ACC112 (cell line): Measurements from ENCODE around the gene SASH1.
"Not testable (repeated sequence)": the region's sequence is repeated elsewhere in the genome, so short reads cannot be mapped to it uniquely, and the experiment has no call there.

ENCODE experiments used
- H2AFZ ChIP-seq: fragments of 200-600 bp; sonication (generic); one replicate; pipeline ENCODE4 v1.6.0; 2017; ENCODE audit warnings: antibody characterized with exemption, low read length; ENCODE audit not compliant: unreplicated experiment
- H3K27ac ChIP-seq: fragments of 200-600 bp; sonication (generic); 2 replicates; pipeline ENCODE4 v1.5.1; 2014; ENCODE audit warnings: low read depth, mild to moderate bottlenecking, antibody characterized with exemption, low read length, moderate library complexity
- H3K27me3 ChIP-seq: fragments of 200-600 bp; sonication (generic); 2 replicates; pipeline ENCODE4 v1.6.1; 2014; ENCODE audit warnings: mild to moderate bottlenecking, antibody characterized with exemption, low read length, moderate library complexity, mixed read lengths; ENCODE audit not compliant: insufficient read depth
- H3K36me3 ChIP-seq: fragments of 200-600 bp; sonication (generic); 2 replicates; pipeline ENCODE4 v1.6.1; 2016; ENCODE audit warnings: mild to moderate bottlenecking, antibody characterized with exemption, low read length, moderate library complexity, mixed read lengths; ENCODE audit not compliant: insufficient read depth
- H3K4me1 ChIP-seq: fragments of 200-600 bp; sonication (generic); one replicate; pipeline ENCODE4 v1.6.1; 2016; ENCODE audit warnings: low read length, mixed read lengths; ENCODE audit not compliant: insufficient read depth, unreplicated experiment, control insufficient read depth
- H3K4me3 ChIP-seq: fragments of 200-600 bp; sonication (generic); 2 replicates; pipeline ENCODE4 v1.5.1; 2014; ENCODE audit warnings: mild to moderate bottlenecking, low read depth, low read length
- H3K79me2 ChIP-seq: fragments of 200-600 bp; sonication (generic); one replicate; pipeline ENCODE4 v1.6.0; 2016; ENCODE audit warnings: low read length; ENCODE audit not compliant: control insufficient read depth, unreplicated experiment, insufficient read depth

The SASH1 gene

DNA sequence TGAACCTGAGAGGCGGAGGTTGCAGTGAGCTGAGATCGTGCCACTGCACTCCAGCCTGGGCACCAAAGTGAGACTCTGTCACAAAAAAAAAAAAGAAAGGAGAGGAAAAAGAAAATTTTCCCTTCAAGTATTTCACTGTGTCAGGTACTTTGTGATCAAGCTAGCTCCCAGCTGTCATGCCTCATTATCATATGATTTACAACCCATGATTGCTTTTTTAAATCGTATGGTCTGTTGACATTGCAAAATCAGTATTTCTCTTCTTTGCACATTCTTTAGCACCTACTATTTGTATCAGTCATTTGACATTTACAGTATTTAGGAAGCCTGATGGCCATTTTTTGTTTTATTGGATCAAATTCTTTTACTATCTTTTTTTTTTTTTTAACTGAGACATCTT lies 22.4 kb downstream of the SASH1 start:
- Histone ChIP-seq H3K4me1 (peaks cover 42% of the 10 kb centered on the region), H3K79me2 (peaks cover 33% of the 10 kb centered on the region), H2AFZ (no peak overlapping the region), H3K4me3 (0 out of 2 replicates have a peak overlapping the region, but pooled peaks have one; percentile 12), H3K36me3 (no peaks in the 10 kb centered on the region), H3K27ac (peak overlapping the region; percentile 93), H3K27me3 (no peaks in the 10 kb centered on the region)

DNA sequence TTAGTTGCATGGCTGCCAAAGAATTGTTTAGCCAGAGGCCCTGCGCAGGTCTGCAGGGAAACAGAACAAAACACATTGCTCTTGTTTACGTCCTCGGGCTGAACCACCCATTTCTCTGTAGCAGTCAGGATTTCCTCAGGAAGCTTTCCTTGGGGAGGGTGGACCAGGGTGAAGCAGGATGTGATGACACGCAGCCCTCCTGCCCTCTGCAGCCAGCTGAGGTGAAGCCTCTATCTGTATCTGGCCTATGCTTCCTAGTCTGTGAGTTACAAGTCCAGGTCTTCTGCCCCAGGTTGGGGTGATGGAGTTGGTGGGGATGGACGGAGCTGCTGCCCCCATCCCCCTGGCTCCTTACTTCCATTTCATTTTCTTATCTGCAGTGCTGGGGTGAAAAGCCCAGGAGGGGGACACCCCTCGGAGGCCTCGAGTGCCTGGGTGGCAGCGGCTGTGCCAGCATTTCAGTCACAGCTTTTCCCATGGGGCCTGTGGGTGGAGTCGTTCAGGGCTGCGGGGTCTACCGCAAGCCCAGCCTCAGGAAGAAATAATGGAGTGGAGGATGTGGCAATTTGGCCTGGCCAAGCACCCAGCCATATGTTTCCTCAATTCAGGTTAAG lies 24.9 kb downstream of the SASH1 start:
- Histone ChIP-seq H3K36me3 (no peaks in the 10 kb centered on the region), H2AFZ (no peak overlapping the region), H3K27me3 (no peaks in the 10 kb centered on the region), H3K4me3 (no peak overlapping the region), H3K27ac (peak overlapping the region; percentile 42), H3K4me1 (peaks cover 45% of the 10 kb centered on the region), H3K79me2 (peaks cover 39% of the 10 kb centered on the region)

DNA sequence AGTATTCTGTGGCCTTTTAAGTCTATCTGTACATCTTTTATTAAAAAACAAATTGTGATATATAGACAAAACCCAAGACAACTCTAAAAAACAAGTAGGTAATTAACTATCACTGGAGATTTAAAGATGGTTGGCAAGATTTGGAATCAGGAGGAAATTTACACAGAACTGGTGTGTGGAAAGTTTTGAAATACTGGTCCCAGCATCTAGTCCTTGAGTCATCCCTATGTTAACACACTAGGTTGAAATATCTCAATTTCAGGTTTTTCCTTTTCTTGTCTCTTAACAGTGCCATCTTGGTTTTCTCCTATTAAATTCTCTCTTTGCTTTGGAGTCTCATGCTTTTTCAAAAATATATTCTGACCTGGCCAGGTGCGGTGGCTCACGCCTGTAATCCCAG lies 27.5 kb downstream of the SASH1 start:
- Histone ChIP-seq H3K36me3 (no peaks in the 10 kb centered on the region; the same call in 1 of the 2 replicates), H3K4me1 (peaks cover 27% of the 10 kb centered on the region), H3K79me2 (peaks cover 34% of the 10 kb centered on the region), H2AFZ (no peak overlapping the region), H3K4me3 (no peak overlapping the region), H3K27ac (no peak overlapping the region), H3K27me3 (no peaks in the 10 kb centered on the region)

DNA sequence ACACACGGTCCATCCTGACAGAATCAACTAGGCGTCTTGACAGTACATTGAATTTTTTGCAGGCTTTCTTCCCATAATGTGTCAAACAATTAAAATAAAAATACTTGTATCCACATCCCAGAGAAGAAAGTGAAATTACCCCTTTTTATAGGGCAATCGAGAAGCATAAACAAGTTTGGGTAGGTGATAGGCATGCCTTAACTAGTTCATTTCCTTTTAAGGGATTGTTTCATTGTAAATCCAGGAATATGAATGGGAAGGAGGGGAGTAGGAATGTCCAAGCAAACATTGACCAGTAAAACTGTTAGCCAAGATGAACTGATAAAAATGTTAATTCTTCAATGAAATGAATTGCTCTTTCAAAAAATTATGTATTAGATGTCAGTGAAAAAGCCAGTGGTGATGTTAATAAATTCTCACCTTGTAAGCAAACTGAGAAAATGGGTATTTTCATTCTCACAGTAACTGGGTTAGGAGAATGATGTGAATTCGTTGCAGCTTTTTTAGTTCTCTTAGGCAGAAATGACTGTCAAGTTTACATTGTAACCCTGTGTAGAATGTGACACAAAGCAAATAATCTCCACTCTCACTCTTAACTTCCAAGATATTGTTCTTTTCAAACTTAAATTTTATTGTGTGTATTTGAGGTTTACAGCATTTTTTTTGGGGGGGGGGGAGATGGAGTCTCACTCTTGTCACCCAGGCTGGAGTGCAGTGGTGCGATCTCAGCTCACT lies 31.6 kb downstream of the SASH1 start:
- Histone ChIP-seq H3K79me2 (peaks cover 11% of the 10 kb centered on the region), H3K4me3 (no peak overlapping the region), H3K36me3 (no peaks in the 10 kb centered on the region; the same call in 1 of the 2 replicates), H3K4me1 (peaks cover 12% of the 10 kb centered on the region), H3K27me3 (no peaks in the 10 kb centered on the region), H2AFZ (no peak overlapping the region), H3K27ac (no peak overlapping the region)

DNA sequence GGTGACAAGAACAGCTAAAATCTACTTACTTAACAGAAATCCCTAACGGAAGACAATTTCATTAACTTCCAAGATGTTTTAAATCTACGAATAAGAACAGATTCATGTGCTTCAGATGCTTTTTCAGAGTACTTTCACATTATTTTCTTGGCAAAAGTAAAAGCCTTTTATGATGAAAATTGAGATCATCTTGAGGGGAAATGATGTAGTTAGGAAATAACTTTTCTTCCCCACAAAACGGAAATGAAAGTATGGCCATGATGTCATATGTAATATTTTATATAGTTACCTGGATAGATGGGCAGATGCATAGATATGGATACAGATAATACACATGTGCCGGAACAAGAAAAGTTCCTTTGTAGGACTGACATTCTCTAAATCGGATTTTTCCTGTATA lies 32.8 kb downstream of the SASH1 start:
- Histone ChIP-seq H3K4me3 (no peak overlapping the region), H3K36me3 (no peaks in the 10 kb centered on the region; the same call in 1 of the 2 replicates), H3K27me3 (no peaks in the 10 kb centered on the region), H3K27ac (no peak overlapping the region), H3K79me2 (peaks cover 15% of the 10 kb centered on the region), H3K4me1 (peaks cover 14% of the 10 kb centered on the region), H2AFZ (no peak overlapping the region)

DNA sequence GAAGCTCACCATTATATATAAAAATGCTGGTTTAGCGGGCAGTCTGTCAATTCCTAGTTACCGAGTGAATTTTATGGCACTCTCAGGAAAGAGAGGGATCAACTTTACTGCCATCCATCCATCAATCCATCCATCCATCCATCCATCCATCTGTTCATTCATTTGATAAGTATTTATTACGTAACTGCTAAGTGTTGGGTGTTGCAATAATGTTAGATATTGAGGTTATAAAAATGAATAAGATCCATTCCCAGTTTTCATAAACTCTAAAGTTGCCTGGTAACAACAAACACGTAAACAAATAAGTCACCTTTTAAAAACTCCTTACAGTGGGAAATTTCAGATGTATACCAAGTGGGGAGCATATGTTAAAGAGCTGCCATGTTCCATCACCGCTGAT lies 36.8 kb downstream of the SASH1 start:
- no peak overlapping the region for H3K4me3 ChIP-seq
- no peak overlapping the region for H2AFZ ChIP-seq
- 0 out of 2 replicates have a peak overlapping the region, but pooled peaks have one; percentile 56 for H3K27ac ChIP-seq
- peaks cover 23% of the 10 kb centered on the region for H3K79me2 ChIP-seq
- H3K4me1 ChIP-seq = peaks cover 33% of the 10 kb centered on the region
- H3K36me3 ChIP-seq = no peaks in the 10 kb centered on the region
- no peaks in the 10 kb centered on the region for H3K27me3 ChIP-seq

DNA sequence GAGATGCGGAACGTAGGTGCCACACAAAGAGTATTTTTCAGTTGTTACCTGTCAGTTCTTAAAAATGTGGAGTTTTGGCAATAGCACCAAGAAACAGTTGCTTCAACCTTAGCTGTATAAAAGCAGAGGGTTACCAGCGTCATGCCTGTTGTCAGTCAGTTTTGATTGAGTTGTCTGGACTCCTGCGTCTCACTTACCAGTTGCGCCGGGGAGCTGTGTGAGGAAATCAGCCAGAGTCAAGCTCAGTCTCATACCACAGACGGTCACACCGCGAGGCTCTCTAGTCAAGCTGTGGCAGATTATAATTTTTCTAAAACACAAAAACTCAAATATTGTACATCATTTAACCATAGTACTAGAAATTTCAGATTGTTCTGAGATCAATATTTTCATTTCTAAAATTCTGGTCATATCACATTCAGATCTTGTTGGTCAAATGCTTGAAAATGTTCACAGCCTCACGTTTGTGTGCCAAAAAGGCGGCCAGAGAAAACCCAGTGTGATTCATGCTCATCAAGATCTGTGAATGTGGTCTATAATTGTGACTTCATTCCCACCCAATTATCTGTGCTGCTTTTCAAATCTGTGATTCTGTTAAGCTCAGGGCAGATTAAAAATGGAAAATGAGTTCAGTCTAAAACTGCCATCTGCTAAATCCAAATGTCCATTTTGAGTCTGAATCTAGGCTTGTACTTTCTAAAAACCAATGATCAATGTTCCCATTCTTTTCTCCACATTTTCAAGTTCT lies 37.5 kb downstream of the SASH1 start:
- H3K36me3 ChIP-seq = no peaks in the 10 kb centered on the region
- peak overlapping the region; percentile 56 for H3K27ac ChIP-seq
- peaks cover 33% of the 10 kb centered on the region for H3K4me1 ChIP-seq
- H2AFZ ChIP-seq = no peak overlapping the region
- H3K27me3 ChIP-seq = no peaks in the 10 kb centered on the region
- H3K79me2 ChIP-seq = peaks cover 30% of the 10 kb centered on the region
- no peak overlapping the region for H3K4me3 ChIP-seq

DNA sequence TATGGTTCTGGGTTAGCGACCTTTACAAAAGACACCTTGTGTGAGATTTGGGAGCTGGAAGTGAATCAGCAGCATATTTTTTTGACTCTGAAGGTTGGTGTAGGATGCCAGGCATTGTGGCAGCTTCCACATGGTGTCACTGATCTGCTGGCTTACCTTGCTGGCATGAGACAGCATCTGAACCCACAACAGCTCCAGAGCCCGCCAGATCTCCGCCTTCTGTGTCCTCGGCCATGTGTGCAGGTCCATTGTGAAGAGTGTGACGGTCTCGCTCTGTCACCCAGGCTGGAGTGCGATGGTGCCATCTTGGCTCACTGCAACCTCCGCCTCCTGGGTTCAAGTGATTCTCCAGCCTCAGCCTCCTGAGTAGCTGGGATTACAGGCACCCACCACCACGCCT lies 39.4 kb downstream of the SASH1 start:
- H2AFZ ChIP-seq, H3K27me3 ChIP-seq, H3K36me3 ChIP-seq, H3K4me3 ChIP-seq: not testable (repeated sequence)
- H3K27ac ChIP-seq = peak overlapping the region; percentile 8; the same call in 1 of the 2 replicates
- peaks cover 38% of the 10 kb centered on the region for H3K79me2 ChIP-seq
- H3K4me1 ChIP-seq = peaks cover 27% of the 10 kb centered on the region

DNA sequence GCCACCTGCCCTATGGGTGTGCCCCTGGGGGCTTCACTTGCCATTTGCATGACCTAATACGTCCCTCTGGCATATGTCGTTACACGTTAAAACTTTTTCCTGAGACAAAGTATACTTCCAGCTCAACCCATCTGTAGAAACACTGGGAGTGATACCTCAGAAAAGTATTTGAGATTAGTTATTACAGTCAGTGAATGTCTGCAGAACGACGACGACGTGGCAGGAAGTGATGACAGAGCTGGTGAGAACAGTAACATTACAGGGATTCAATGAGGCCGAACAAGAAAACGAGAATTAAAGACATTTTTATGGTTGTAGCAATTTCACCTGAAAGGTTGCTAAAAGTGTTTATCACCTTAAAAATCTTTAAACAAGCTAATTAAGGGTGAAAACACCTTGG lies 40.2 kb downstream of the SASH1 start:
- H3K4me1 ChIP-seq = peaks cover 27% of the 10 kb centered on the region
- no peak overlapping the region for H3K4me3 ChIP-seq
- peaks cover 38% of the 10 kb centered on the region for H3K79me2 ChIP-seq
- H3K27ac ChIP-seq = no peak overlapping the region
- no peaks in the 10 kb centered on the region for H3K36me3 ChIP-seq
- H3K27me3 ChIP-seq = no peaks in the 10 kb centered on the region
- no peak overlapping the region for H2AFZ ChIP-seq

DNA sequence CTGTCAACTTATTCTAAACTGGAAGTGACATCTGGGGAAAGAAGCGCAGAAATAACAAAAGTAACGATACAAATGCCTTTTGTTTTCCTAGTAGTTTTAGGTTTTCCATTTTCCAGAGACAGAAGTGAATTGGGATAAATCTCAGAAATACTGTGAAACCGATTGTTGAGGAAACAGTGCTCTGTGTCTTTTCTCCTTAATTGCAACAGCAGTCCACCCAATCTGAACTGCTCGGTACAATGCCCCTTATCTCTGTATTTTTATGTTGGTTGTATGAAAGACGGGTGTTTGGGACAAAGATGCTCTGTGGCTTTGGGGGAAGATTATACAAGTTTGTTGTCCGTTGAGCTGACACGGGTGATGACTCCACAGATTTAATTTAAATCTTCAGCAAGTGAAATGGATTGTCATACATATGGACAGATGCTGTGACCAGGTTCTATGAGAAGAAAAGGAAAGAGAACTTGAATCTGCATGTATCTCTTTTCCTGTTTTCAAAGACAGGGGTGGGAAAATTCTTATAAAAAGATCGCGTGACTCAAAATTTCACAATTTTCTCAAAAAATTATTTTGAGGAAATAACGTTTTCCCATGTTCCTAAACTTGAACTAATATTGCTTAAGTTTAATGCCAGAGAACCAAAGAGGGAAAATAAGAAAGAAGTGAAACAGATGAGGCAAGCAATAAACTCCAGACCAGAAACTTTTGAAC lies 41.2 kb downstream of the SASH1 start:
- H3K79me2 ChIP-seq = peaks cover 38% of the 10 kb centered on the region
- H3K27me3 ChIP-seq = no peaks in the 10 kb centered on the region
- no peaks in the 10 kb centered on the region for H3K36me3 ChIP-seq
- no peak overlapping the region for H3K27ac ChIP-seq
- H3K4me1 ChIP-seq = peaks cover 27% of the 10 kb centered on the region
- no peak overlapping the region for H3K4me3 ChIP-seq
- no peak overlapping the region for H2AFZ ChIP-seq
